CD4-positive, alpha-beta memory T cell (primary cell): ENCODE results near the gene PLXNA2. TPM values are rescaled to one million over a fixed set of nuclear protein-coding genes. Genes with fewer than 3 reads are reported as not detected.

Source experiments
- CTCF ChIA-PET: fragments of 350-600 bp; sonication (Branson Sonifier 250); formaldehyde crosslinking; loops from one replicate; lab custom pipeline; 2021; ENCODE audit warnings: inconsistent platforms; ENCODE audit not compliant: partially characterized antibody; lab: Charles Lee
- POLR2A ChIA-PET: fragments of 350-600 bp; sonication (Branson Sonifier 250); formaldehyde crosslinking; loops from one replicate; lab custom pipeline; 2021; ENCODE audit not compliant: partially characterized antibody; lab: Charles Lee
- DNase-seq, 5 donors: peaks; one replicate each; pipeline versions ENCODE4 v3.0.0 to v3.0.0-alpha.2; 2020 to 2022; ENCODE audit warnings: mixed read lengths in 1 of 5
- H3K27ac ChIP-seq: one replicate; pipeline ENCODE4 v1.7.0; 2013; ENCODE audit warnings: low read depth, low read length
- H3K27me3 ChIP-seq: 2 replicates; pipeline ENCODE4 v1.7.0; 2013; ENCODE audit warnings: mild to moderate bottlenecking, low read length, moderate library complexity; ENCODE audit not compliant: insufficient read depth
- H3K36me3 ChIP-seq: 2 replicates; pipeline ENCODE4 v1.7.0; 2013; ENCODE audit warnings: mild to moderate bottlenecking, low read length, moderate library complexity; ENCODE audit not compliant: insufficient read depth
- H3K4me1 ChIP-seq: 2 replicates; pipeline ENCODE4 v1.7.0; 2013; ENCODE audit warnings: mild to moderate bottlenecking, low read length, moderate library complexity; ENCODE audit not compliant: insufficient read depth
- H3K4me3 ChIP-seq, 2 donors: one replicate each; pipeline ENCODE4 v1.7.0; 2013; ENCODE audit warnings: low read length in 2 of 2, mild to moderate bottlenecking in 1 of 2
- H3K9me3 ChIP-seq, 2 donors: one replicate each; pipeline ENCODE4 v1.7.0; 2013; ENCODE audit warnings: low read length in 2 of 2, control low read depth in 1 of 2; ENCODE audit not compliant: control insufficient read depth in 1 of 2
- H3K27ac Mint-ChIP-seq, 7 donors: one replicate each; pipeline ENCODE4 v1.8.0; 2020 to 2021; ENCODE audit warnings: mixed read lengths in 7 of 7, mild to moderate bottlenecking in 6 of 7, inconsistent platforms in 3 of 7, moderate library complexity in 3 of 7
- H3K27me3 Mint-ChIP-seq, 2 donors: one replicate each; pipeline ENCODE4 v1.8.0; 2020 to 2021; ENCODE audit warnings: mixed read lengths in 2 of 2
- H3K36me3 Mint-ChIP-seq, 2 donors: one replicate each; pipeline ENCODE4 v1.8.0; 2020 to 2021; ENCODE audit warnings: mixed read lengths in 2 of 2, inconsistent platforms in 1 of 2, mild to moderate bottlenecking in 1 of 2
- H3K4me1 Mint-ChIP-seq, 4 donors: one replicate each; pipeline ENCODE4 v1.8.0; 2020 to 2021; ENCODE audit warnings: mixed read lengths in 4 of 4, mild to moderate bottlenecking in 1 of 4
- H3K4me3 Mint-ChIP-seq, 8 donors: one replicate each; pipeline ENCODE4 v1.8.0; 2020 to 2021; ENCODE audit warnings: mixed read lengths in 8 of 8, mild to moderate bottlenecking in 7 of 8, moderate library complexity in 6 of 8, inconsistent platforms in 3 of 8
- H3K9me3 Mint-ChIP-seq, 8 donors: one replicate each; pipeline ENCODE4 v1.8.0; 2020 to 2021; ENCODE audit warnings: mixed read lengths in 8 of 8, mild to moderate bottlenecking in 5 of 8, inconsistent platforms in 3 of 8, moderate library complexity in 1 of 8
- intact Hi-C: fragments of 100-400 bp; cut with micrococcal nuclease; formaldehyde crosslinking; loops from one replicate; pipeline ENCODE4 v1.15.1; 2023
- polyA plus RNA-seq, 2 donors: library from polyadenylated mRNA; unstranded; fragments of 300-500 nt; fragmentation: Illumina TruSeq; gene quantifications; one replicate each; pipeline ENCODE4 v1.2.3, GENCODE V29; 2021
- total RNA-seq, 2 experiments: library from RNA; stranded (reverse); gene quantifications; one replicate each; pipeline ENCODE4 v1.2.3, GENCODE V29; 2021

PLXNA2 gene
- total and polyA plus RNA-seq, 4 experiments from 2014 or later: 0.10 to 4.0 (median 1.8) TPM

DNA sequence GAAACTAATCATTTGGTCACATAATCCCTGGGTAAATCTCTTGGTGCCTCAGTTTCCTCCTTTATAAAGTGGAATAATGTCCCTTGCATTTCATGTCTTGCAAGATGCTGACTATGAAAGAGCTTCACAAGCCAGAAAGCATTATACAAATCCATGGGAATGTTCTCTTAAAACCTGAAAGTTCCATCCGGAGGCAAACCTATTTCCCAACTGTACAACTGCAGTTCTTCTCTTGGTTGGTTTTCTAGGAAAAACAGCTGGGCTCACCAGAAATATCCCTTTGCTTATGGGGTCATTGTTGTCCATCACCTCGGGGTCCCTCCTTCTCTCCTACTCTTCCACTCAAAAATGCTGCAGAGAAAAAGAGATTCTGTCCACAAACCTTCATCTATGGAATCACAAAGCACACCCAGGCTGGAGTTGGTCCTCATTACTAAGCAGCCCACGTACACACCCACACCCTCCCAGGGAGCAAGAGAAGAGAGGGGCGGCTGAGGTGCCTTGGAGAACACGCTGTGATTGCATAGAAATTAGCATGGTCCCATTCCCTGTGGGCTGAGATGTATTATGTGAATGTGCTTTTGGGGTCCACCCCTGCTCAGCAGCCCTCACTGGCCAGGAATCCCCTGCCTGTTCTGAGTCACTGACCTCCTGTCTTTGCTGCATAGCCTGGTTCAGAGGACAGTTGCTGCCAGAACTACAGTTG is 5.0 kb upstream of the PLXNA2 start:
- Histone ChIP-seq H3K4me1 (peaks cover 9% of the 10 kb centered on the region), H3K9me3 (no peaks in the 10 kb centered on the region), H3K27ac (no peak overlapping the region), H3K27me3 (peaks cover 5% of the 10 kb centered on the region), H3K36me3 (no peaks in the 10 kb centered on the region), H3K4me3 (no peak overlapping the region)
- no peak overlapping the region for H3K27ac Mint-ChIP-seq
- peaks cover 8 to 23% of the 10 kb centered on the region in 2 donors for H3K27me3 Mint-ChIP-seq
- ChIA-PET CTCF (interaction anchor here (2.3 kb wide), 1 partner anchor 227 kb away, joined by 10 read pairs; no protein-coding TSS in a partner anchor), POLR2A (no interaction called here)
- no peak for DNase-seq
- H3K9me3 Mint-ChIP-seq: no peaks in the 10 kb centered on the region
- H3K4me1 Mint-ChIP-seq: peaks cover 6 to 10% (median 8%) of the 10 kb centered on the region in 4 donors
- H3K36me3 Mint-ChIP-seq: no peaks in the 10 kb centered on the region
- intact Hi-C loops: loop anchor here (10.0 kb wide), 1 partner anchor 424 kb away; no protein-coding TSS in a partner anchor
- H3K4me3 Mint-ChIP-seq: no peak overlapping the region

- ChIA-PET CTCF (interaction anchor here (1.0 to 2.3 kb wide), 3 partner anchors 11 to 227 kb away, joined by 3 to 10 read pairs (median 4); no protein-coding TSS in a partner anchor), POLR2A (no interaction called here)
- H3K27ac Mint-ChIP-seq: no peak overlapping the region
- peaks cover 9% of the 10 kb centered on the region for H3K4me1 ChIP-seq
- H3K36me3 Mint-ChIP-seq: no peaks in the 10 kb centered on the region
- H3K9me3 Mint-ChIP-seq: no peaks in the 10 kb centered on the region
- H3K4me3 ChIP-seq: no peak overlapping the region
- H3K27me3 ChIP-seq: peaks cover 5% of the 10 kb centered on the region
- intact Hi-C loops: loop anchor here (10.0 kb wide), 1 partner anchor 424 kb away; no protein-coding TSS in a partner anchor
- H3K27me3 Mint-ChIP-seq: peaks cover 5 to 20% of the 10 kb centered on the region in 2 donors
- no peaks in the 10 kb centered on the region for H3K9me3 ChIP-seq
- no peak overlapping the region for H3K4me3 Mint-ChIP-seq
- no peak for DNase-seq
- H3K27ac ChIP-seq: no peak overlapping the region
- H3K4me1 Mint-ChIP-seq: peaks cover 6 to 10% (median 8%) of the 10 kb centered on the region in 4 donors
- H3K36me3 ChIP-seq: no peaks in the 10 kb centered on the region
Measured at GRCh38 chr1:208248307-208248801, 4.2 kb upstream of the PLXNA2 start.

GRCh38 chr1:208247696-208248095 is 3.5 kb upstream of the PLXNA2 start:
- Mint-ChIP-seq H3K4me3 (no peak overlapping the region), H3K36me3 (no peaks in the 10 kb centered on the region), H3K4me1 (peaks cover 6 to 13% (median 8%) of the 10 kb centered on the region in 4 donors), H3K27ac (no peak overlapping the region), H3K9me3 (no peaks in the 10 kb centered on the region), H3K27me3 (peaks cover 5 to 17% of the 10 kb centered on the region in 2 donors)
- ChIA-PET POLR2A (no interaction called here), CTCF (interaction anchor here (1.0 to 2.3 kb wide), 5 partner anchors 10 to 226 kb away, joined by 3 to 10 read pairs (median 4); no protein-coding TSS in a partner anchor)
- Histone ChIP-seq H3K36me3 (no peaks in the 10 kb centered on the region), H3K4me3 (no peak overlapping the region), H3K4me1 (peaks cover 14% of the 10 kb centered on the region), H3K9me3 (no peaks in the 10 kb centered on the region), H3K27me3 (peaks cover 9% of the 10 kb centered on the region), H3K27ac (no peak overlapping the region)
- no peak for DNase-seq
- intact Hi-C loops: loop anchor here (10.0 kb wide), 1 partner anchor 423 kb away; no protein-coding TSS in a partner anchor

DNA sequence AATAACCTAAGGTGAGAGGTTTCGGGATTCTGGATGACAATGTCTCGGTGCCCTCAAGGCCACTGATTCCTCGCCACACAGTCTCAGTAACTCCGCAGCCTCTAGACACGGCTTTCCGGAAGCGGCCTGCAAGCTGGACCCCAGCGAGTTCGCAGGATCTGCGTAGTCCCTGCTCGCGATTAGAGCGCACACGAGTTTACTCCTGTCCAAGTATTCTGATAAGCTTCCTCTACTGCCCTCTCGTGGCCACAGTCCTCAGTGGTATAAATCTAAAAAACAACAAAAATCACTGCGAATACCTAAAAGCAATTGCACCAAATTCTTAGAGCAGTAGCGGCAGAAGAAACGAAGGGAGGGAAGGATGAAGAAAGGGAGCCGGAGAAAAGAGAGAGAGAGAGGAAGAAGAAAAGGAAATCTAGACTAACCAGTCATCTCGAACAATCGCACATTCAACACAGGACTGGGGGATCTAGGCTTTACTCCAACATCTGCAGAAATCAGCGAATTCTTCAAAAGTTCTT is 1.1 kb upstream of the PLXNA2 start:
- CTCF ChIA-PET: interaction anchor here (0.6 to 11.2 kb wide), 40 partner anchors 9 to 416 kb away, joined by 3 to 234 read pairs (median 4); no protein-coding TSS in a partner anchor
- Histone ChIP-seq H3K4me3 (peak overlapping the region; percentile 80 to 88), H3K4me1 (peaks cover 15% of the 10 kb centered on the region), H3K27me3 (peaks cover 13% of the 10 kb centered on the region), H3K9me3 (no peaks in the 10 kb centered on the region), H3K27ac (peak overlapping the region; percentile 50), H3K36me3 (no peaks in the 10 kb centered on the region)
- peaks cover 6 to 18% (median 8%) of the 10 kb centered on the region in 4 donors for H3K4me1 Mint-ChIP-seq
- H3K27ac Mint-ChIP-seq: peak overlapping the region; percentile 29 to 91 (median 75)
- peaks cover 10 to 15% of the 10 kb centered on the region in 2 donors for H3K27me3 Mint-ChIP-seq
- intact Hi-C loops: loop anchor here (1.0 to 10.0 kb wide), 3 partner anchors 113 to 420 kb away; no protein-coding TSS in a partner anchor
- peak overlapping the region; percentile 83 to 93 (median 86) for H3K4me3 Mint-ChIP-seq
- H3K9me3 Mint-ChIP-seq: no peaks in the 10 kb centered on the region
- no peaks in the 10 kb centered on the region for H3K36me3 Mint-ChIP-seq
- POLR2A ChIA-PET: interaction anchor here (1.0 to 3.5 kb wide), 7 partner anchors 11 to 1524 kb away, joined by 3 to 35 read pairs (median 7); no protein-coding TSS in a partner anchor
- peak; percentile 65 to 76 (median 69) for DNase-seq

DNA sequence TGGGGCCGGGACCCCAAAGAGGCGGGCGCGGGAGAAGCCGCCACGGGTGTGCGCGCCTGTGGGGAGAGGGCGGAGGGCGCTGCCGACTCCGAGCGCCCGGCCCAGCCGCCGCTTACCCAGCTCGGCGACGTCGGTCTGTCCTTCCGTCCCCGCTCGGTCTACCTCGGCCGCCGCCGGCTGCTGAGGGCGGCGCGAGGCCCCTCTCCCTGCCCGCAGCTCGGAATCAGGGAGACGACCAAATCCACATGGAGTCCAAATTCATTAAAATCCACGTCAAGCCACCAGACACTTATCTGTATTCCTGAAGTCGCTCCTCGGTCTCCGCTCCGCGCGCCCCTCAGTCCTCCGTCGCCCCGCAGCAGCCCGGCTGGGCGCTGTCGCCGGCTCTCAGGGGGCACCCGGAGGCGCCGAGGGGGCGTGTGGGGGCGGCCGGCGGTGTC is 637 bp downstream of the PLXNA2 start:
- Mint-ChIP-seq H3K27ac (peak overlapping the region in 1 of 7 donors; percentile 74), H3K27me3 (peaks cover 8 to 17% of the 10 kb centered on the region in 2 donors), H3K4me1 (peaks cover 6 to 18% (median 8%) of the 10 kb centered on the region in 4 donors), H3K9me3 (no peaks in the 10 kb centered on the region), H3K36me3 (no peaks in the 10 kb centered on the region), H3K4me3 (peak overlapping the region; percentile 78 to 95 (median 83))
- intact Hi-C loops: loop anchor here (10.0 kb wide), 1 partner anchor 419 kb away; no protein-coding TSS in a partner anchor
- ChIA-PET CTCF (interaction anchor here (1.0 to 11.2 kb wide), 9 partner anchors 8 to 419 kb away, joined by 3 to 234 read pairs (median 10); no protein-coding TSS in a partner anchor), POLR2A (interaction anchor here (2.1 to 3.5 kb wide), 4 partner anchors 10 to 221 kb away, joined by 7 to 35 read pairs (median 10); no protein-coding TSS in a partner anchor)
- Histone ChIP-seq H3K36me3 (no peaks in the 10 kb centered on the region), H3K9me3 (no peaks in the 10 kb centered on the region), H3K27me3 (peaks cover 13% of the 10 kb centered on the region), H3K4me1 (peaks cover 15% of the 10 kb centered on the region), H3K4me3 (peak overlapping the region; percentile 23 to 58), H3K27ac (peak overlapping the region; percentile 50)
- DNase-seq: peak in 4 of 5 donors; percentile 11 to 25 (median 17)

DNA sequence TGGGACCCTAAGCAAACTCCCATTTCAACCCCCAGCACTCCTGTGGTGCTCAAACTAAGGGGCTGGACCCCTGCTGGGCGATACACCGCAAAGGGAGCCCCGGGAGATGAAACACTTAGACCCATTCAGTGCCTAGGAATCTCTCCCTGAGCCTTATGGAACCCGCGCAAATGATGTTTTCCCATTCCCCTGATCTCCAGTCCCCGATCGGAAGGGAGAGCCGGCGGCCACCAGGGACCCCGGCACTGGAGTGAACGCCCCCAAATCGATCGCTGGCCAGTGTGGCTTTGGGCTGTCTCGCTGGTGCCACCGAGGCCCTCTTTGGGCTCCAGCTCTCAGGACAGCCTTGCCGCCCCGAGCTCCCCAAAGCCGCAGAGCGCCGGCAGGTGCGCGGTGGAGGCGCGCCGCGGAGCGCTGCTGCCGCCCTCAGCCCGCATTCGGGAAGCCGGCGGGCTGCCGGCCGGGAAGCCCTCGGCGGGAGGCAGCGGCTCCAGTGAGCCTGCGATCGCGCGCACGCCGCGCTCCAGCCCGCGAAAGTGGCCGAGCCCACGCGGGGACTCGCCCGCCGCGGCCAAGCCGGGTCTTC is 1.1 kb downstream of the PLXNA2 start:
- peaks cover 13% of the 10 kb centered on the region for H3K27me3 ChIP-seq
- Mint-ChIP-seq H3K27me3 (peaks cover 12 to 17% of the 10 kb centered on the region in 2 donors), H3K36me3 (no peaks in the 10 kb centered on the region), H3K4me1 (peaks cover 6 to 18% (median 8%) of the 10 kb centered on the region in 4 donors), H3K4me3 (peak overlapping the region; percentile 72 to 85 (median 83)), H3K9me3 (no peaks in the 10 kb centered on the region), H3K27ac (peak overlapping the region in 3 of 7 donors; percentile 18 to 80 (median 29))
- H3K27ac ChIP-seq: no peak overlapping the region
- intact Hi-C loops: loop anchor here (10.0 kb wide), 1 partner anchor 418 kb away; no protein-coding TSS in a partner anchor
- DNase-seq: peak in 3 of 5 donors; percentile 8 to 18 (median 8)
- CTCF ChIA-PET: interaction anchor here (3.3 to 11.2 kb wide), 2 partner anchors 10 to 218 kb away, joined by 10 to 234 read pairs; no protein-coding TSS in a partner anchor
- peak overlapping the region in 1 of 2 donors; percentile 58 for H3K4me3 ChIP-seq
- H3K36me3 ChIP-seq: no peaks in the 10 kb centered on the region
- H3K4me1 ChIP-seq: peaks cover 15% of the 10 kb centered on the region
- no peaks in the 10 kb centered on the region for H3K9me3 ChIP-seq
- POLR2A ChIA-PET: interaction anchor here (2.7 to 3.5 kb wide), 2 partner anchors 20 to 221 kb away, joined by 9 to 35 read pairs; no protein-coding TSS in a partner anchor
